Activated gamma-delta T cell (primary cell): ENCODE results near the gene SPACA7.
"Not testable (repeated sequence)": the region's sequence is repeated elsewhere in the genome, so short reads cannot be mapped to it uniquely, and the experiment has no call there.

Experiments
- DNase-seq: peaks from one replicate; lab custom pipeline; 2025; lab: John Stamatoyannopoulos, UW

The SPACA7 gene

GRCh38 chr13:112424098-112424497, 47.9 kb downstream of the SPACA7 start:
- DNase-seq = no peak

GRCh38 chr13:112428704-112429103, 52.5 kb downstream of the SPACA7 start:
- no peak for DNase-seq

GRCh38 chr13:112431734-112432133, 55.6 kb downstream of the SPACA7 start:
- no peak for DNase-seq

GRCh38 chr13:112432734-112433133, 56.6 kb downstream of the SPACA7 start:
- DNase-seq = not testable (repeated sequence)

- DNase-seq = not testable (repeated sequence)
Observed at GRCh38 chr13:112433517-112433916, 57.4 kb downstream of the SPACA7 start.

GRCh38 chr13:112434032-112434431, 57.9 kb downstream of the SPACA7 start:
- no peak for DNase-seq

DNA sequence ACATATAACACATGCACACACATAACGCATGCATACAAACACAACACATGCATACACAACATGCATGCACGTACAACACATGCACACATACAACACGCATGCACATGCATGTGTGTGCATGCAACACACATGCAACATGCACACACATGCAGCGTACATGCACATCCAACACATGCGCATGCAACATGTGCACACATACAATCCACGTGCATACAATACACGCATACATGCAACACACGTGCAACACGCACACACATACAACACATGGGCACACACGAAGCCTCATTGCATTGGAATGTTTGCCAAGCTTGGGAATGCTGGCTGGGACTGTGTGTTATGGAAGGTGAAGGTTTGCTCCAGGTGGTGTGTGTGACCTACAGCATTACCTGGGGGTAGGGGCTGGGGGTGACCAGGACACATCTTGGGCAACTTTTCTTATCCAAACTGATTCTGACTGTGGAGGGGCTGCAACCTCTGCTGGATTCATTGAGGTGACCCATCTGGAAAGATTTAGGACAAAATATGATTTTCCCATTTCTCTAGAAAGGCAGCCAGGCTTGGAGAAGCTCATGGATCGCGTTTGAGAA, 58.9 kb downstream of the SPACA7 start:
- no peak for DNase-seq

DNA sequence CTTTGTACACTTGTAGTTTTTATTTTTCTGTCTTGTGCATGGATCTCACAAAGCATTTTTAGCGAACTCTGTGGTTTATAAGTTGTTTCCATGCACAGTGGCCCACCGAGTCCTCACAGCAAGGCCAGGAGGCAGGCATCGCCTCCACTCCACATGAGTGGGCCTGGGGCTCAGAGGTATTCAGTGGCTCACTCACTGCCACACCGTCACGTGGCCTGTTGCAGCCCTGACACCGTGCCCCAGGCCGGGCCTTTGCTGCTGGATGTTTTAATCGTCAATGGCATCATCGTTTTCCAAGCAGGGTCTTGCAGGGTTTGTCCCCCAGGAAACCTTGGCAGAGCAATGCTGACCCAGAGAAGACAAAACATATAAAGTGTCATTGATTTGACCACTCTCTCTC, 59.8 kb downstream of the SPACA7 start:
- no peak for DNase-seq

DNA sequence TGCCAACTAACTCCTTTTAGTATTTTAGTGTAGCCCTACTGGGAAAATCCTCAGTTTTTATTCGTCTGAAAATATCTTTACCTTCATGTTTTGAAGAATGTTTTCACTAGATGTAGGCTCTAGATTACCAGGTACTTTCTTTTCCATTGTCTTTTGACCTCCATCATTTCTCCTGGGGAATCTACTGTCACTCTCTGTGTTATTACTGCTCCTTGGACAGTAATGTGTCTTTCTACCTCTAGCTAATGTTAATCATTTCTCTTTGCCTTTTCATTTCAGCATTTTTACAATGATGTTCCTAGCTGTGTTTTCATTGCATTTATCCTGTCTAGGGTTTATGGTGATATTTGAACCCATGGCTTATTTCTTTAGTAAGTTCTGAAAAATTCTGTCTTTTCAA, 61.9 kb downstream of the SPACA7 start:
- DNase-seq = no peak

DNA sequence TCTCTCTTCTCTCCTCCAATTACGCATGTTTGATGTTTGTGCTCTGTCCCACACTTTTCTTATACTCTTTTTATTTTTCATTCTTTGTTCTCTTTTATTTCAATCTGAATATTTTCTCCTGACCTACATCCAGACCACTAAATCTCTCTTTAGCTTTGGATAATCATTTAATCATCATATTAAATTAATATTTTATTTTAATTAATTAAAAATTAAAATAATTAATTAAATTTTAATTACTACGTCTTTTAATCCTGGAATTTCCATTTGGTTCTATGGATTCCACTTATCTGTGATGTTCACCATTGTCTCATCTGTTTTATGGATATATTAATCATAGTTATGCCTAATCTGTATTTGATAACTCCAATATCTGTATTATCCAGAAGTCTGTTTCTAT, 62.4 kb downstream of the SPACA7 start:
- DNase-seq = no peak

GRCh38 chr13:112441226-112441625, 65.1 kb downstream of the SPACA7 start:
- DNase-seq = no peak

- no peak for DNase-seq
Observed at GRCh38 chr13:112441779-112442310, 65.7 kb downstream of the SPACA7 start.

DNA sequence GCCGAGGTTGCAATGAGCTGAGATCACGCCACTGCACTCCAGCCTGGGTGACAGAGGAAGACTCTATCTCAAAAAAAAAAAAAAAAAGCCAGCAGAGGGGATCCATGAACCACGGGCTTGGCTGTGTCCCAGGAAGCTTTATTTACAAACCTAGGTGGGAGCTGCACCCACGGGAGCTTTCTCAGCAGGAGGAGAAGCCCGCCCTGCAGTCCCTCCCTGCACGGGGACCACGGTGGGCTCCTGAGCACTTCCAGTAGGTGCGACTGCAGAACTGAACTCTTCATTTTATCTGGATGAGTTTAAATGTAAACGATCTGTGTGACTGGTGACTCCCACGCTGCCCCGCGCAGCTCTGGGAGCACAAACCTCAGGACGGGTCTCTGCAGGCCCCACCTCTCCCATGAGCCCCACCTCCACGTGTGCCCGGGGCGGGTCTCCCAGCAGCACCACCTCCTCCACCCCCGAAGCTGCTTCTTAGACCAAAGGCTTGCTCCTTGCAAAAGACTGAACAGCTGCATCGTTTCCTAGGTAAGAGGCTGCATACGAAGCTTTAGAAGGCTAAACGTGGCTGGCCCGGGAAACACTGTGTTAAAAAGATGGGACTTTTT, 66.4 kb downstream of the SPACA7 start:
- DNase-seq = no peak

DNA sequence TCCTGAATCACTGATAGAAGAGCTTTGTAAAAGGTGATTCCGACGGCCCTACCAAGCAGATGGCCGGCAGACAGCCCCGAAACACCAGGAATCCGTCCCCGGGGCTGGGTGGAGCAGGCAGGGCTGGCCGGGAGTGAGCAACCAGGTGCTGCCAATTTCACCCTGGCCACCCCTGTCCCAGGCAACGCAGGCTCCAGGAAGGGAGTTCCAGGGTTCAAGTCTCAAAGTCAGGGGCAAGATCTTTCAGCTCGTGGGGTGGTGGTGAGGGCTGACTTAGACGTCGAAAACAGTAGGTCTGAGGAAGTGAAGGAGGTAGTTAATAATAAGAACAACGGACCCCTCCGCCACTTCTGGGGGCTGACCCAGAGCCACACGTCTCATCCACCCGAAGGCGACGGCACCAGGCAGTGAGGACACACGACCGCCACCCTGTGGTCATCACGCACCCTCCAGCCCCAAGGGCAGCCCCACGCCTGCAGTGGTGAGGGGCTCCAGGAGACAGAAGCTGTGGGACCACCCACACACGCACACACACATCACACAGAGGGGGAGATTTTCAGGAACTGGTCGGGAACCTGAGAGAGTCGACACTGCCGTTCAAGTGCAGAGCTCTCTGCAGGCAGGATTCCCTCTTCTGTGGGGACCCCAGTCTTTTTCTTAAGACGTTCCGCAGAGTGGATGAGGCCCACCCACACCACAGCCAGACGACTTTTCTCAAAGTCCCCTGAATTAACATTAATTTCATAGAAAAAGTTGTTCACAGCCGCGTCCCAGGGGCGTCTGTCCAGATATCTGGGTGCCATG, 67.2 kb downstream of the SPACA7 start:
- DNase-seq = no peak

DNA sequence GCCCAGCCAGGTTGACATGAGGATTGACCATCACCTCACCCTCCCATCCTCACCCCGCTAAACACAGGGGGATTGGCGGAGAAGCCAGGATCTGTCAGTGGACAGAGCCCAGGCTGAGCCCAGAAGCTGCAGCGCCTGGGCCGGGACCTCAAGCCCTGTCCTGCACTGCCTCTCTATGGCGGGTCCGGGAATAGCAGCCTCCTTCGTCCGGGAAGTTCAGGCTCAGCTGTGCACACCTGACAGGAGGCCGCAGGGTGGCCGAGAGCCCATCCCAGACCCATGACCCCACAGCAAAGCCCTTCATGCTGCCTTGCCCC, 67.8 kb downstream of the SPACA7 start:
- no peak for DNase-seq

GRCh38 chr13:112444416-112445399, 68.6 kb downstream of the SPACA7 start:
- DNase-seq = no peak

DNA sequence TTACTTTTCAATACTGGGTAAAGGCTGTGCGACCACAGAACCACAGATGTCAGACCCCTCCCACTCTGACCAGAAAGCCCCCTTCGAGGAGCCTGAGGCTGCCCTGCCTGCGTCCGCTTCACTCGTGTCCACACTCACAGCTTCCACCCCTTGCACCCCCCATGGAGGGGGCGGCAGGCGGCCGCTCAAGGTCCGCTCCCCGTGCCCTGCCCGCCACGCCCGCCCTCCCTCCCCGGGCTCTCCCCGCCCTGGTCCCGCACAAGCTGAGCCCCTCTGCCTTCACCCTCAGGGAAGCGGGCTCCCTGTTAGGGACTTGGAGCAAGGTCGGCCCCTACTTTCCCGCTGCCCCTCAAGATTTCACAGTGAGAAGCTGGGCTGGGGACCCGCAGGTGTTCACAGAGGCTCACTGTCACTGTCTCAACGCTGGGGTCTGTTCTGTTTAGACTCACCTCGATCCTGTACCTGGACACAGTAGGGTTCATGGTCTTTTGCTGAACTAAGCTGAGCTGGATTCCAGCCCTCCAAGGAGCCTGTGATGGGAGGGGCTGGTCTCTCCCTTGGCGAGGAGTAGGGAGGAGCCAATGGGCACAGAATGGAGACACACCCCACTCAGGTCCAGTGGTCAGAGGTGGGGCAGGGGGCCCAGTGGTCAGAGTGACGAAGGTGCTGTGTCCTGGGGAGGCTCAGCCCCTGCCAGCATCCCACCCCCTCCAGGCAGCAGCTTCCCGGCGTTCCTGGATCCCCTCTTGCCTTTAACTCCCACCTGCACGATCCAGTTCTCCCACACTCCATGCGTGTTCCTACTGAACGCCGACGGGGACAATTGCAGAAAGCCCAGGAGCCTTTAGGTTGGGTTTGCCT, 69.5 kb downstream of the SPACA7 start:
- DNase-seq = no peak

DNA sequence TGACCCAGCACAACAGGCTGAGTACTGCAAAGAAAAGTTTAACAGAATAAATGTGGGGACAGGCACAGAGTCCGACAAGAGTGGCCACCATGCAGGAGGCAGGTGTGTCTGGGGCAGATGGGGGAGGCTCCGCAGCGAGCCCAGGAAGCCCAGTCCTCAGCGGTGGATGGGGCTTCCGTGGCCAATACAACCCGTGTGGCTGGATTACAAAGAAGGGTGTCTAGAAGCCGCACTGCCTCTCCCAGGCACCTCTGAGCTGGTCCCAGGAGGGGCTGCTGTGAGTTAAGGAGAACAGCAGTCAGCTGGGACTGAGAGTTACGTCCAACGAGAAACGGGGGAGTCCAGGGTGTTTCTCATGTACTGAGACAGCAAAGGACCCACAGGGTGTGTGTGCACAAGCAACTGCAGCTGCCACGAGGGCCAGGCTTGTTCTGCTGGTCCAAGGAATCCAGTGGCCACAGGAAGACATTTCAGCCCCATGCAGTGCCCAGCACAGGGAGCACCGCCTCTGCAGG, 70.2 kb downstream of the SPACA7 start:
- DNase-seq = no peak

DNA sequence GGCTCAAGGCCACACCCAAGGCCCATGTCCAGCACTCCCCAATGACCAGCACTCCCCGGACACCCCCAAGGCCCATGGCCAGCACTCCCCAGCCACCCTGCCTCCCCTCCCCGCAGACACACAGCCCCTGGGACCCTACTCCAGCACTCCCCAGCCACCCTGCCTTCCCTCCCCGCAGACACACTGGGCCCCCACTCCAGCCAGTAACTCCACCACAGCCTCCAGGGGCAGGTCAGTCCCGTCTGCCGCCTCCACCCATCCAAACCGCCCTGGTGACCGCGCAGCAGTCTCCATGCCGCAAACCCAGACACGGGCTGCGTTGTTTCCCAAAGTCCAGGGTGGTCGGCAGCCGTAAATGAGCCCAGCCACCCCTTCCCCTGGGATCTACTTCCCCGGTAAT, 70.7 kb downstream of the SPACA7 start:
- no peak for DNase-seq

- no peak for DNase-seq
Observed at GRCh38 chr13:112447306-112447705, 71.2 kb downstream of the SPACA7 start.
